HG02970 (cell line): Measurements from ENCODE around the gene RRP8.

Experiments used
- ATAC-seq: cut with Tn5 transposase; IDR thresholded peaks from one replicate; pipeline ENCODE4 v1.9.1; 2021; ENCODE audit warnings: mild to moderate bottlenecking, moderate library complexity, moderate number of reproducible peaks; ENCODE audit not compliant: unreplicated experiment, low FRiP score

RRP8 gene

DNA sequence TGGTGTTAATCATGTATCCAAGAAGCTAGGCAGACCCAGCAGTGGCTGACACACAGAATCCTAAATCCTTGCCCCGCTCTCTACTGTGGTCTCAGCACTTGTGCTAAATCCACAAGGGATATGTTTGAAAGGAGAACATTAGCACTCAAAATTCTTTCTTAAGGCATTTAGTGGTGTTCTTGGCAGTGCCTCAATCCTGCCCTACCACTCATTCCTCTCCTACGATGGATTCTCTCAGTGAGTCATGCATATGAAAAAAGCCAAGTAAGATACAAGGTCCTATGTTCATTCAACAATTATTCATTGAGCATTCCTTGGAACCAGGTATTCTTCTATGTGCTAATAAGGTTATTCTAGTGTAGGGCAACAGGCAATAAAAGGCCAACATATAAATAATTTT is 31.2 kb downstream of the RRP8 start:
- ATAC-seq: no peak

DNA sequence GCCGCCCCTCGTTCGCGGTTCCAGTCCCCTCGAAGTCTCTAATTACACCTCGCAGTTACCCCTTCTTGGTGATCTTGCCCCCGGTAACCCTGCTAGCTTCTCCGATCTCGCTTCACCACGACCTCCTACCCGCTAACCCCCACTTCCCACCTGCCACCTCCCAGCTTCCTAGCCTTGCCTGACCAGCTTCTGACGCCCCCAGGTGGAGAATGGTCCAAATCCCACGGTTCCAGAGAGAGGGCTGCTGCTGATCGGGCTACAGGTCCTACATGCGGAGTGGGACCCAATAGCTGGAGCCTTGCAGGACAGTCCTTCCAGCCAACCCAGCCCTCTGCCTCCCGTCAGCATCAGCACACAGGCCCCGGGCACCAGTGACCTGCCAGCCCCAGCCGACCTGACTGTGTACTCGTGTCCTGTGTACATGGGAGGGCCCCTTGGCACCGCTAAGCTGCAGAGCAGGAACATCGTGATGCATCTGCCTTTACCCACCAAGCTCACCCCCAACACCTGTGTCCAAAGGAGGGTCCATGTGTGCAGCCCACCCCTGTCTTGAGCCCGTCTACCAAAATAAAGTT is 31.9 kb downstream of the RRP8 start:
- ATAC-seq: no peak

DNA sequence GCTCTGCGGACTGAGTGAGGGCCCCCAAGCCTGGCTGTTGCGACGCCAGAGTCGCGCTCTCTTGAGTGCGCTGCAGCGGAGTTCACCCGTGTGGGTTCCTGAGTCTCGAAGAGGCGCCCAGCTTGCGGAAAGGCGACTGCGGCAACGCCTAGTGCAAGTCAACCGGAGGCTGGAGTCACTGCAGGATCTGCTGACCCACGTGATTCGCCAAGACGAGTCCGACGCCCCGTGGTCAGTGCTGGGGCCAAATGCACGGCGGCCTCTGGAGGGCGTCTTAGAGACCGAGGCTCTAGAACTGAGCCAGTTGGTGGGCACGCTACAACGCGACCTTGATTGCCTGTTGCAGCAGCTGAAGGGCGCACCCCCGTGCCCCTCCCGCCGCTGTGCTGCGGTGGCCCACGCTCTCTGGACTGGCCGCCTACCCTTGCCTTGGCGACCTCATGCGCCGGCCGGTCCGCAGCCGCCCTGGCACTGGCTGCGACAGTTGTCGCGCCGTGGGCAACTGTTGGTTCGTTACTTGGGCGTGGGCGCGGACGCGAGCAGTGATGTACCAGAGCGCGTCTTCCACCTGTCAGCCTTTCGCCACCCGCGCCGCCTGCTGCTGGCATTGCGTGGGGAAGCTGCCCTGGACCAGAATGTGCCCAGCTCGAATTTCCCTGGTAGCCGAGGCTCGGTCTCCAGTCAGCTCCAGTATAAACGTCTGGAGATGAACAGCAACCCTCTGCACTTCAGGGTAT is 32.6 kb downstream of the RRP8 start:
- no peak for ATAC-seq

DNA sequence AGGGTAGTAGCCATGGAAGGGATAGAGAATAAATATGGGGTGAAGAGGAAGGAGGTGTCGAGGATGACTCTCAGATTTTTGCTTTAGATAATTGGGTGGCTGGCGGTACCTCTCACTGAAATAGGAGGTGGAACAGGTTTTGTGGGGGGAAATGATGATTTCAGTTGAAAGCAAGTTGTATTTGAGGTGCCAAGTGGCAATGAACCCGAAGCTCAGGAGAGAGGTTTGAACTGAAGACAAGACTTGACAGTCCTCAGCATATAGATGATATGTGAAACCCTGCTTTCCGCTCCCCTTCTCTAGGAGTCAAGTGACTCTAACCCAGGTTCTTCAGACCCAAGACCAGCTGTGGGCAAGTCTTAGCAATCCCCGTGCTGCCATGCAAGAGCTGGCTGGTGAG is 33.7 kb downstream of the RRP8 start:
- no peak for ATAC-seq

DNA sequence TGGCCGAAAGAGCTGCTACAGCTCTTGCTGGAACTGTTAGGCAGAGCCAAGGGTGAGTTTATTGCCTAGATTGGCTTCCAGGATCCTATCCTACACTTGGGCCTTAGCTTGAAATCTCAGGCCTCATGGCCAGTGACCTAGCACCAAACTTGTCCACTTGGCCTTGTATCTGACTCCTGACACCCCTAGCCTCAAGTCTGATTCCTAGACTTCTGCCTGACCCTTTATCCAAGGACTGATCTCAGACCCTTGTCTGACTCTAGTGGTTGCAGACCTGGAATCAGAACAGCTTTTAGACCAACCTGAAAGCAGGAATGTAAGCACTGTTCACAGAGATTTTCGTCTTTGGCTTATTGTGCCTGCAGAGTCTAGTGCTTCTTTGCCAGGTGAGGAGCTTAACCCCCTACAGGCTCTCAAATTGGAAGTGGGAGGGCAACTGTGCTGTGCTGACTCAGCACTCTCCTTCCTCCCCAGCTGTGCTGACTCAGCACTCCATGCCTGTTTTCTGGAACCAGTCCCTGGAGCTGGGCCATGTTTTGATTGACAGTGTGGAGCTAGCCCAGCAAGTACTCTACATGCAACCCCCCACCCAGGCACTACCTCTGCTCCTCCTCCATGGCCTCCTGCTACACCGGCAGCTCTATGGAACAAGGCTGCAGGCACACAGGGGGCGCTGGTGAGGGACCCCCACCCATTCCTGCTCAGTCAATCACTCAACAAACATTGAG is 35.1 kb downstream of the RRP8 start:
- no peak for ATAC-seq

DNA sequence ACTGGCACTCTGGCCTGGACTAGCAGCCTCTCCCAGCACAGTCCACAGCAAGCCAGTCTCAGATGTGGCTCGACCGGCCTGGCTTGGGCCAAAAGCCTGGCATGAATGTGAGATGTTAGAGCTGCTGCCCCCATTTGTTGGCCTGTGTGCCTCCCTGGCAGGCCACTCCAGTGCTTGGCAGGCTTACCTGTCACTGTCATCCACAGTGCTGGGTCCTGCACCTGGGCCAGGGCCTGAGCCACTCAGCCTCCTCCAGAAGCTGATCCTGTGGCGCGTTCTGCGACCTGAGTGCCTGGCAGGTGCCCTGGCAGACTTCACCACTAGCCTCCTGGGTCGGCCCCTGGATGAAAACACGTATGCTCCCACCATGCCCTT is 36.1 kb downstream of the RRP8 start:
- ATAC-seq: no peak

DNA sequence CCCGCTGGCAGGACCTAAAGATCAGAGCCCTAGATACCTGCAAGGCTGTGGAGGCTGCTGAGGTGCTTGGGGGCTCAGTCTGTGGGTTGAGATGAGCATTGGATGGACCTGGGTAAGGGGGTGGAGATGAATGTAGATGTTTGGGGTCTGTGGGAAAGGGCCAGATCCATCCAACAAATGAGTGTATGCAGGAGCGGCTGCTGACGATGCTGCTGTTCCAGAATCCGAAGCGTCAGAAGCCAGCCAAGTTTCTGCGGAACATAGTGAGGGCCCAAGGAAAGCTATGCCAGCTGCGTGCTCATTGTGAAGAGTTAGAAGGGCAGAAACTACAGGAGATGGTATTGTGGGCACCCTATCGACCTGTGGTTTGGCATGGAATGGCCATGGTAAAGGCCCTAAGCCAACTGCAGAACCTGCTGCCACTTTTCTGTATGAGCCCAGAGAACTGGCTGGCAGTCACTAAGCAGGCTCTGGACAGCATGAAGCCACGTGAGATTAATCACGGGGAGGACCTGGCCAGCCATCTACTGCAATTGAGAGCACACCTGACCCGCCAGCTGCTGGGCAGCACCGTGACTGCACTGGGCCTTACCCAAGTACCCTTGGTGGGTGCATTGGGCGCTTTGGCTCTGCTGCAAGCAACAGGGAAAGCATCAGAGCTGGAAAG is 36.6 kb downstream of the RRP8 start:
- ATAC-seq: no peak

DNA sequence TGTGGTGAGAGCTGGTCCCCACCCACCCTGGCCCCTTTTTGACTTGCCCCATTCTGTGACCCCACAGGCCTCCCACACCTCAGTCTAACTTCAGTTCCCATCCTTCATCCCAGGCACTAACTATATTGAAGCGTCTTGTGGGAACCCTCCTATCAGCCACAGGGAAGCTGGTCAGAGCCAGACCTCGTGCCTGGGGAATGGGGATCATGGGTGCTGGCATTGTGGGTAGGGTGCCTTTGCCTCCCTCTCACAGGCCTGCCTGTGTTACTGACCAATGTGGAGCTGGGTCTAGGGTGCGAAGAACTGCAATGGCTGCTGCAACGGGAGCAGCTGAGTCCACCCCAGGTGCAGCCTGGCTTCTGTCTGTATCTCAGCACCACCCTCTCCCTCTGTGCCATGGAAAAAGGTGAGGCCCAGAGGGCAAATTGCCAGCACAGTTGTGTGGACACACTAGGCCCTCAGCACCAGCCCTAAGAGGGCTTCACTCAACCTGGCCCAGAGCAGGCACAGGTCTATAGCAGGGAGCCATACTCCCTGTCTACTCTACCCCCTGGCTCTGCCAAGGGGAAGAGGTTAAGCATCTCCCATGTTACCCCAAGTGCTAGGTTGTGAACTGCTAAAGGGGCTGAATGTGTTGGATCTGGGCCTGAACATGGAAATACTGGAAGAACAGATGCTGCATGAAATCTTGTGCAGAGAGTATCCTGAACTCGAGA is 37.3 kb downstream of the RRP8 start:
- ATAC-seq: no peak

DNA sequence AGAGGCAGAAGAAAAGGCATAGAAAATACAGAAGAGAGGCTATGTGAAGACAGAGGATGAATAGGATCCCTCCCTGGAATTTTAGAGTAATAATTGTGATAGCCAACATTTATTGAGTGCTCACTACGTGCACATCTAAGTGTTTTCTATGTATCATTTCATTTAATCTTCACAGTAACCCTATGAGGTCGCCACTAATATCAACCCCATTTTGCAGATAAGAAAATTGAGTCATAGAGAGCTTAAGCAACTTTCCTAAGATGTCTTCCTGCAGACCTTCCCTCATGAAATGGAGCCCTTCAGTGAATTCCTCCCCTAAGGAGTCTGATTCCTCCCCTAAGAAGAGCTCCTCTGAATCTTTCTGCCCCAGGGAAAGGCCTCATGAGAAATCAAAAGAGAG is 38.1 kb downstream of the RRP8 start:
- ATAC-seq: no peak

DNA sequence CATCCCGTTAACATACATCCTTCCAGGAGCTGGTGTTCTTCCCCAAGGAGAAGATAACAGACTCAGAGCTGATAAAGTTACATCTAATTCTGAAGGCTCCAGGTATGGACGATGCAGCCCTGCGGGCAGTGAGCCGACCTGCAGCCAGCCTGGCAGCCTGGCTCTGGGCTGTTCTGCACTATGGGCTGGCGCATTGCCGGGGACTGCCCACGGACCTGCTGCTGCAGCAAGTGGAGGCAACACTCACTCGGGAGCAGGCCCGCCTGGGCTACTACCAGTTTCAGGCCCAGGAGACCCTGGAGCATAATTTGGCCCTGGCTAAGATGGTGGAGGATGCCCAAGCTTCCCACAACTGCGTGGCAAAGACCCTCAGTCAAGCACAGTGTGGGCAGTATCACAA is 39.7 kb downstream of the RRP8 start:
- ATAC-seq: no peak

DNA sequence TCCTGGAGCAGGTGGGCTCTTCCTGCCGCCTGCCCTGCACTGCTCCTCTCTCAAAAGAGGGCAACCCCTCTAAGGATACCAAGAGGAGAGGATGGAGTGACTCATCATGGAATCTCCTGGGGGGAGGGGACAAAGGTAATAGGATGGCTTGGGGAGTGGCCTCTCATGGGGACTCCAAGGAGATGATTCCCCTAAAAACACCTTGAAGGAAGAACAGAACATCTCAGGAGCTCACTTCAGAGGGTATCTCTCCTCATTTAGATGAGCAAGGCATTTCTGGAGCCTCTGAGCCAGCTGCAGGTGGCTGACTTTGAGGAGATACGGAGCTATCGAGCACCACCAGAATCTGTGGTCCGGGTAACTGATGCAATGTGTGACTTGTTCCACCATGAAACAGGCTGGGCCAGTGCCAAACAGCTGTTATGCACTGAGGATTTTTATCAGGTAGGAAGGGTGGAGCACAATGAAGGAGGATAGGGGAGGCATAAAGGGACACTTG is 40.2 kb downstream of the RRP8 start:
- ATAC-seq: no peak

DNA sequence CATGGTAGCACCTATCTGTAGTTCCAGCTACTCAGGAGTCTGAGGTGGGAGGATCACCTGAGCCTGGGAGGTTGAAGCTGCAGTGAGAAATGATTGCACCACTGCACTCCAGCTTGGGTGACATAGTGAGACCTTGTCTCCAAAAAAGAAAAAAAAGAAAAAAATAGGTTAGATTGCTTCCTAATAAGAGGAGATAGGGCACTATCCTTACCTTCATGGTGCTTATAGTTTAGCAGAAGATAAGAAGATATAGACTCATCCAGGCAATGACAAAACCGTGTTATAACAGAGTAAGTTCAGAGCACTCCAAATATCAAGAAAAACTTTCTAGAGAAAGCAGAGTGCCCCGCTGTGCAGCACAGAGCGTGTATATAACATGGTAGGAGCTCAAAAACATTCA is 42.1 kb downstream of the RRP8 start:
- no peak for ATAC-seq

DNA sequence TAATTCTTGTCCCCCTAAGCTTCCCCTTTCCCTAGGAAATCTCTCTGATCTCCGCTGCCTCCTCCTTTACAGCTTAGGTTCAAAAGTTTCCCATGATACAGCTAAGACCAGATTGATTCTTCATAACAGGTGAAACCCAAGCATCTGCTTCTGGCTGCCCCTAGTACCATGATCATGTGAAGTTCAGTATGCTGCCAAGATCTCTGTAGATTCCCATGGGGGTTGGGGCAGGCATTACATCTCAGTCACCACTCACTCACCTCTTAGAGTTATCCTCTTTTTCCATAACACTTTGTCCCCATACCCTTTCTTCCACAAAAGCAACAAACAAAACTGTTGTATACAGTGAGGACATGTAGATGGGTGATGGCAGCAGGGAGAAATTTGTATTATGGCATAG is 44.0 kb downstream of the RRP8 start:
- ATAC-seq: no peak

DNA sequence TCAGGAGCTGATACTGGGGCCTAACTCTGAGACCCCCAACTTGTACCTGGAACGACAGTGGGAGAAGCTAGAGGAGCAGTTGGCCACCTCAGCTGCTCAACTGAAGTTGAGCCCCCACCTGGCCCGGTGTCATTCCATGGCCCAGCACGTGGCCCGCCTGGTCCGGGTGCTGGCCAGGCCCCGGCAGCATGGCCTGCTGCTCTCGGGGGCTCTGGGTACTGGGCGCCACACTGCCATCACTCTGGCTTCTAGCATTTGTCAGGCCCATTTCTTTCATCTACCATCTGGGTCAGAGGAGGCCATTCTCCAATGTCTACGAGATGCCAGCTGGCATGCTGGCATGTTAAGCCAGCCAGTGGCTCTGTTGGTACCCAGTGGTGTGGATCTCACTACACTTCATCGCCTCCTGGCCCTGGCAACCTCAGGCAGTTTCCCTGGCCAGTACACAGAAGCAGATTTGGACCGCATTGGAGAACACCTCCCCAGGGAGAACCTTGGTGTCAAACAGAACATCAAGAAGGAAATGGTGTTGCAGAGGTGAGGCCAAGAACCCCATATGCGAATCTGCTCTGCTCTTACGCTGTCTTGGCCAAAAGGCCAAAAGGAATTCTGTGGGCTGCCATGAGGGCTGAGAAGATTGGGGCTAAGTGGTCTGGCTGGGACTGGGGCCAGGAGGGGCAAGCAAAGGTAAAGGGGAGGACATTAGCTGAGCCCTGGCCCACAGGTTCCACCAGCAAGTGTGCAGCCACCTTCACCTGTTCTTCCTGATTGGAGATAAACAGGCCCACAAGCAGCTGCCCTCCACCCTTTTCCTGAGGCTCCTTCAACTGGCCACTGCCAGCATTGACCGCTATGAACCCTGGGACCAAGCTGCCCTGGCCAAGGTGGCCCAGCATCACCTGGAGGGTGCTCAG is 45.4 kb downstream of the RRP8 start:
- no peak for ATAC-seq

DNA sequence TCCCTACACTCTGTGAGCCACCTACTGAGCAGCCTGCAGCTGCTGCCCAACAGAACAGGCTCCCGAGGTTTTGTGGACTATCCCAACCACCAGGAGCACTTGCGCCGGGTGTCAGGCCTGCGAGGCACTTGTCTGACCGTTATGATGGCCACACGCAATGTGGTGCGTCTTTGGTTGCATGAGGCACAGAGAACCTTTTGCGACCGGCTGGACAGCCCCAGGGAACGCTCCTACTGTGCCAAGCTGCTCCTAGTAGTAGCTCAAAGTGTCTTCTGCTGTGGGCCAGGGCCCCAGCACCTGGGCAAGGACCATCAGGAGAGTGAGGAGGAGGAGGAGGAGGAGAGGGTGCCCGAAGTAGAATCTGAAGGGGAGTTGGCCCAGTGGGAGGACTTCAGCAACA is 46.4 kb downstream of the RRP8 start:
- no peak for ATAC-seq

DNA sequence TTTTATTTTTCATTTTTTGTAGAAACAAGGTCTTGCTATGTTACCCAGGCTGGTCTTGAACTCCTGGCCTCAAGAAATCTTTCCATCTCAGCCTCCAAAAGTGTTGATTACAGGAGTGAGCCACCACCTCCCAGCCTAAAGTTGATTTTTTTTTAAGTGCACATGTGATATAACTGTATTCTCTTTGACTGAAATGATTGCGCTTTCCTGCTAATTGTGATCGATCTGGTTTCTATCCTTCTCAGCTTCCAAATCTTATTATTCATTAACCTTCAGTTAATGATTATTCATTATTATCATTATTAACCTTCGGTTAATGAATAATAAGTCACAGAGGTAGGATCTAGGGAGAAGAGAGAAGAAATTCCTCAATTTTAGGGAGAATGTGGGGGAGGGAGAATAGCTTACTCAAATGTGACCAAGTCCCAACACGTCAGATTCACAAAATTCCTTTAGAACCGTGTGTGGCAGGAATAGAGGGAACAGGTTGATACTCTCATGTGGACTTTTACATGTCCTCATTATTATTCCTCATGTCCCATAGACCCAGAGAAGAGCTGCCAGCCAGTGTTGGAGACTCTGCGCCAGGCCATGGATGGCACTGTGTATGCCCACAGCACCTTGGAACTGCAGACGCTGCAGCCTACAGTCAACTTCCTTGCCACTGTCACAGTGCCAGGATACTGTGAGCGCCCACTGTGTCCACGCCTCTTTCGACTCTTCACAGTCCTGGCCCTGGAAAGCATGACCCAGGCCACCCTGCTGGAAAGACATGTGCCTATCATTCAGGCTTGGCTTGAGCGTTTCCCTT is 47.1 kb downstream of the RRP8 start:
- no peak for ATAC-seq

DNA sequence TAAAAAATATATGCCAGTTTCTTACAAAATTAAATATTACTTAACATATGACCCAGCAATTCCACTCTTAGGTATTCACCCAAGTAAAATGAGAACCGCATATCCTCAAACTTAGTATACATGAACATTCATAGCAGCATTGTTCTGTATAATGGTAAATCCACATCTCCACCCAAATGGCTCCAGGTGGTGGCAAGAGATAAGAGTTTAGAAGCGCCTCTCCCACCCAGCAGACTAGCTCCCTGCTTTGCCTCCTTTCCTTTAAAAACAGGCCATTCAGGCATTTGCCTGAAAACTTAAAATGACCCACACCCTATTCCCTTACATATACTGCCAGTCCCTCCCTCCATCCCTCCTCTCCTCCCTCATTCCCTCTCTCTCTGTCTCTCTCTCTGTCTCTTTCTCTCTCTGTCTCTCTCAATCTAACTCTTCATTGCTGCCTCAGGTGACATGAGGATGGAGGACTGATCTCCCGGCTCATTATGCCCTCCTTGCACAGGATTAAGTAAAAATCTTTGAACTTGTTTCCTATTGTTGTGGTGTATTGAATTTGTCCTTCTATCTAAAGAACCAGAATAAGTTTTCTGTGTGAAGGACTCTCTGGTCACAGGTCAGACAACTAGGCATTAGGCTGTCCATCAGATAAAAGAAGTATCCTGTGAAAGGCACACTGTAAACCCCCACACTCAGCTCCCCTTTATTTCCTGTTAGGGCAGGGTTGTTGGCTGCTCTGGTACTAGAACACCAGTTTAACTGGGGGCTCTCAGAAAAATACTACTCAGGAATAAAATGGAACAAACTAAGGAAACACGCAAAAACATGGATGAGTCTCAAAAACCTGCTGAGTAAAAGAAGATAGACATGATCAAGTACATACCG is 48.3 kb downstream of the RRP8 start:
- ATAC-seq: no peak

DNA sequence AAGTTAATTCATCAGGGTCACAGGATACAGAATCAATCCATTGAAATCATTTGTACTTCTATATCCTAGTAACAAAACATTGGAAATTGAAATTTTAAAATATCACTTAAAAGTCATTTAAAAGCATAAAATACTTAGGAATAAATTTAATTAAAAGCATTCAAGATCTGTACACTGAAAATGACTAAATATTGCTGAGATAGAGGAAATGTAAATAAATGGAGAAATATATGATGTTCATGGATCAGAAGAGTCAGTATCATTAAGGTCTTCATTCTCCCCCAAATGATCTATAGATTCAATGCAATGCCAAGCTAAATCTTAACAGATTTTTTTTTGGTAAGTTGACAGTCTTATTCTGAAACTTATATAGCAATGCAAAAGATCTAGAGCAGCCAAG is 49.8 kb downstream of the RRP8 start:
- no peak for ATAC-seq
